GM12892 (cell line): Measurements from ENCODE around the gene FAM76B.

Source experiments
- POLR2AphosphoS5 ChIP-seq: IDR thresholded peaks from 2 replicates; pipeline ENCODE4 v1.6.1; 2011; ENCODE audit warnings: low read depth, low read length, control low read depth
- TAF1 ChIP-seq: IDR thresholded peaks from 2 replicates; pipeline ENCODE4 v1.6.1; 2011; ENCODE audit warnings: low read depth, mild to moderate bottlenecking, control low read depth, low read length, borderline replicate concordance

DNA sequence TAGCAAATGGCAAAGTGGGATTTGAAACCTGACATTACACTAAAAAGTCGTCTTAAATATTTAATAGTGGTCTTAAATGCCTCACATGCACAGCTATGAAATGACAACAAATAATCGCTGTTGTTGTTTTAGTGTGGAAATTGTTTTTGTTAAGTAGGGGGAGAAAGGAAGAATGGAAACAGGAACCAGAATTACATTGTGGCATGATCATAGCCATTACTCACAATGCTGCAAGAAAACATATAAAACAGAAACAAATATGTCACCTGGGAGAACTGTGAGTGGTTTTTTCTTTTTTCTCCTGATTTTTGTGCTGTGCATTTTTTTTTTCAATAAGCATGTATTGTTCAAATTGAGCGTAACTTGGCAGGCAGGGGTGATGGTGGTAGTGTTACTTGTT, 22.9 kb downstream of the FAM76B start:
- TF ChIP-seq POLR2AphosphoS5 (no peak), TAF1 (no peak)
